ENCODE results near the gene DGKH.

GRCh38 chr13:42219051-42219450 lies 170.6 kb downstream of the DGKH start:
- no peak for TF ChIP-seq POLR2A (IDR thresholded peaks at IDR 0.05; ENCODE audit: low read depth, low read length)
- no peak for TF ChIP-seq CTCF (IDR thresholded peaks at IDR 0.05 in 2 of 3, conservative IDR thresholded peaks at IDR 0.05 in 1 of 3; ENCODE audit: control insufficient read depth in 2 of 3, extremely low read depth in 1 of 3, insufficient read depth in 1 of 3, low read depth in 3 of 3, low read length in 3 of 3)
- no peak for TF ChIP-seq EP300 (IDR thresholded peaks at IDR 0.05; ENCODE audit: borderline replicate concordance in 1 of 2, control insufficient read depth in 1 of 2, low read depth in 2 of 2, low read length in 2 of 2)
